Measurements from ENCODE around the gene ASIC4. TPM values are rescaled to one million over a fixed set of nuclear protein-coding genes. Genes with fewer than 3 reads are reported as not detected.

The ASIC4 gene
- total and polyA plus RNA-seq, 9 of the 15 experiments (the other 6 are each of a cell fraction or from before 2014, with no cell fraction given): 0.07 to 19.2 (median 4.8) TPM

- Histone ChIP-seq H3K27ac (ENCODE audit: extremely low read depth, low read depth, low read length) (peak overlapping the region; percentile 89; the same call in 2 of the 3 replicates), H3K9ac (ENCODE audit: insufficient read depth in 1 of 2, low read depth in 2 of 2, low read length in 2 of 2) (peak overlapping the region; percentile 38 to 75; a peak in 2 of 4 replicates), H3K36me3 (ENCODE audit: control insufficient read depth, insufficient read depth, low read length) (peaks cover 20% of the 10 kb centered on the region; the same call in 1 of the 3 replicates), H3K4me1 (replicated peaks in 1 of 2; ENCODE audit: control insufficient read depth in 2 of 2, insufficient read depth in 2 of 2, low read length in 2 of 2) (peaks cover 71 to 98% of the 10 kb centered on the region in 2 experiments), H3K4me2 (ENCODE audit: insufficient read depth, low read length) (peak overlapping the region; percentile 64), H3K9me1 (ENCODE audit: control insufficient read depth, insufficient read depth, low read length) (no peaks in the 10 kb centered on the region), H4K20me1 (replicated peaks; ENCODE audit: control insufficient read depth, insufficient read depth, low read length) (no peaks in the 10 kb centered on the region), H3K27me3 (ENCODE audit: control insufficient read depth in 2 of 2, insufficient read depth in 2 of 2, low read length in 2 of 2) (no peaks in the 10 kb centered on the region), H3K9me3 (replicated peaks; ENCODE audit: control insufficient read depth, insufficient read depth, low read depth, low read length) (no peaks in the 10 kb centered on the region), H2AFZ (ENCODE audit: low read depth, low read length) (no peak overlapping the region; the same call in 1 of the 2 replicates), H3K4me3 (no peak overlapping the region; the same call in 1 of the 2 replicates), H3K79me2 (ENCODE audit: control insufficient read depth, insufficient read depth, low read length) (peaks cover 14% of the 10 kb centered on the region)
- POLR2A ChIA-PET: interaction anchor here (1.0 to 3.4 kb wide), 5 partner anchors 9 to 15 kb away, joined by 3 to 37 read pairs (median 6); partner anchors contain the start of gene GMPPA
- ATAC-seq (peak; percentile 6; the same call in 2 of the 3 replicates), DNase-seq (ENCODE audit: extremely low read depth in 1 of 4, low spot score in 3 of 4) (peak in 1 of 4 experiments; percentile 62), FAIRE-seq (no peak)
- TF ChIP-seq EWSR1 (IDR thresholded peaks at IDR 0.05; ENCODE audit: borderline replicate concordance, low read depth, partially characterized antibody) (no peak), GABPA (tag; conservative IDR thresholded peaks at IDR 0.05; ENCODE audit: low read depth) (0 out of 2 replicates have a peak, but pooled peaks have one; percentile 4), NR2C2 (CRISPR knock-in tag; IDR thresholded peaks at IDR 0.05) (0 out of 2 replicates have a peak, but pooled peaks have one; percentile 1), NR2C2 (tag; IDR thresholded peaks at IDR 0.05) (peak; percentile 60), ZBTB7A (IDR thresholded peaks at IDR 0.05; ENCODE audit: borderline replicate concordance, control insufficient read depth, low read depth, low read length) (peak; percentile 80; the same call in 1 of the 2 replicates), ZNF561 (CRISPR knock-in tag; conservative IDR thresholded peaks at IDR 0.05) (no peak), HMGN3 (IDR thresholded peaks at IDR 0.05; ENCODE audit: borderline replicate concordance, extremely low read depth, insufficient read length, low read depth, low read length) (peak; percentile 6), ZNF740 (CRISPR knock-in tag; IDR thresholded peaks at IDR 0.05) (peak; percentile 74), ZNF740 (tag; IDR thresholded peaks at IDR 0.05) (0 out of 4 replicates have a peak, but pooled peaks of 1 of the 2 experiments have one; percentile 64), LARP7 (IDR thresholded peaks at IDR 0.05) (no peak), POLR2A (conservative IDR thresholded peaks at IDR 0.05) (0 out of 2 replicates have a peak, but pooled peaks have one; percentile 40), EGR1 (conservative IDR thresholded peaks at IDR 0.05) (0 out of 2 replicates have a peak, but pooled peaks have one; percentile 3), MAFF (IDR thresholded peaks at IDR 0.05; ENCODE audit: low read length) (no peak), SP1 (CRISPR knock-in tag; IDR thresholded peaks at IDR 0.05) (peak; percentile 20; the same call in 1 of the 2 replicates), ARNT (IDR thresholded peaks at IDR 0.05) (no peak), POLR2G (IDR thresholded peaks at IDR 0.05; ENCODE audit: low read depth, low read length) (peak; percentile 44; the same call in 1 of the 2 replicates), SMAD4 (CRISPR knock-in tag; conservative IDR thresholded peaks at IDR 0.05) (0 out of 2 replicates have a peak, but pooled peaks have one; percentile 7)
- no TSS peak for BruUV-seq (replicated peaks)
- 13% methylated on average over 5 of the region's 22 CpGs for WGBS (ENCODE audit: insufficient coverage, low coverage, missing lambda C conversion rate)
- intact Hi-C loops (cut with micrococcal nuclease): loop anchor here (1.0 kb wide), 3 partner anchors 11 to 16 kb away; partner anchors contain the start of gene GMPPA
- CTCF ChIA-PET (ENCODE audit: low intra/inter-chr PET ratio): interaction anchor here (1.3 to 1.4 kb wide), 2 partner anchors 19 to 34 kb away, joined by 3 to 5 read pairs; no protein-coding TSS in a partner anchor
- in situ Hi-C loops (cut with MboI): no loop called here
These were observed 3.7 kb upstream of the ASIC4 start for GRCh38 chr2:219510512-219511135.

Measured in K562 (cell line).